GM18499 (cell line): Measurements from ENCODE around the gene CEACAM18.
"Not testable (repeated sequence)": the region's sequence is repeated elsewhere in the genome, so short reads cannot be mapped to it uniquely, and the experiment has no call there.

Experiments
- ATAC-seq: cut with Tn5 transposase; IDR thresholded peaks from one replicate; pipeline ENCODE4 v1.9.1; 2021; ENCODE audit warnings: moderate number of reproducible peaks; ENCODE audit not compliant: insufficient read depth, unreplicated experiment

CEACAM18 gene

GRCh38 chr19:51460164-51460992 lies 18.0 kb upstream of the CEACAM18 start:
- no peak for ATAC-seq

GRCh38 chr19:51461723-51462161 lies 16.6 kb upstream of the CEACAM18 start:
- no peak for ATAC-seq

- no peak for ATAC-seq
Measured at GRCh38 chr19:51462276-51462675, 16.1 kb upstream of the CEACAM18 start.

- no peak for ATAC-seq
Measured at GRCh38 chr19:51462681-51463080, 15.7 kb upstream of the CEACAM18 start.

- not testable (repeated sequence) for ATAC-seq
Measured at GRCh38 chr19:51463976-51464581, 14.3 kb upstream of the CEACAM18 start.

GRCh38 chr19:51466723-51467122 lies 11.6 kb upstream of the CEACAM18 start:
- no peak for ATAC-seq

- no peak for ATAC-seq
Measured at GRCh38 chr19:51467864-51468544, 10.3 kb upstream of the CEACAM18 start.

- no peak for ATAC-seq
Measured at GRCh38 chr19:51468545-51468920, 9.8 kb upstream of the CEACAM18 start.

GRCh38 chr19:51469162-51469561 lies 9.2 kb upstream of the CEACAM18 start:
- no peak for ATAC-seq

- ATAC-seq = no peak
Measured at GRCh38 chr19:51469629-51470028, 8.7 kb upstream of the CEACAM18 start.

GRCh38 chr19:51470966-51471365 lies 7.4 kb upstream of the CEACAM18 start:
- no peak for ATAC-seq

- ATAC-seq = no peak
Measured at GRCh38 chr19:51471527-51471926, 6.8 kb upstream of the CEACAM18 start.

- ATAC-seq = no peak
Measured at GRCh38 chr19:51472607-51473006, 5.7 kb upstream of the CEACAM18 start.

- ATAC-seq = no peak
Measured at GRCh38 chr19:51473009-51473707, 5.2 kb upstream of the CEACAM18 start.

- no peak for ATAC-seq
Measured at GRCh38 chr19:51476164-51476563, 2.2 kb upstream of the CEACAM18 start.

- ATAC-seq = no peak
Measured at GRCh38 chr19:51477344-51477743, 995 bp upstream of the CEACAM18 start.

GRCh38 chr19:51479531-51480331 lies 1.4 kb downstream of the CEACAM18 start:
- ATAC-seq = no peak

GRCh38 chr19:51480590-51480989 lies 2.3 kb downstream of the CEACAM18 start:
- ATAC-seq = no peak

- ATAC-seq = no peak
Measured at GRCh38 chr19:51485960-51486660, 7.8 kb downstream of the CEACAM18 start.
